ENCODE results near the gene SLC10A3. TPM values are rescaled to one million over a fixed set of nuclear protein-coding genes. Genes with fewer than 3 reads are reported as not detected.

SLC10A3 gene
- total RNA-seq, 1 donor from 2014 or later: 32.2 TPM

GRCh38 chrX:154465601-154466000 lies 24.8 kb downstream of the SLC10A3 start:
- no peak for DNase-seq (ENCODE audit: low spot score)

- no peak for DNase-seq (ENCODE audit: low spot score)
Measured at GRCh38 chrX:154464806-154465365, 25.5 kb downstream of the SLC10A3 start.

- no peak for DNase-seq (ENCODE audit: low spot score)
Measured at GRCh38 chrX:154463611-154464220, 26.7 kb downstream of the SLC10A3 start.

- DNase-seq (ENCODE audit: low spot score): no peak
Measured at GRCh38 chrX:154462396-154462795, 28.0 kb downstream of the SLC10A3 start.

- no peak for DNase-seq (ENCODE audit: low spot score)
Measured at GRCh38 chrX:154460326-154460725, 30.1 kb downstream of the SLC10A3 start.

- DNase-seq (ENCODE audit: low spot score): no peak
Measured at GRCh38 chrX:154459832-154460231, 30.6 kb downstream of the SLC10A3 start.

- DNase-seq (ENCODE audit: low spot score): no peak
Measured at GRCh38 chrX:154458954-154459778, 31.3 kb downstream of the SLC10A3 start.

- DNase-seq (ENCODE audit: low spot score): no peak
Measured at GRCh38 chrX:154458116-154458953, 32.1 kb downstream of the SLC10A3 start, which contains the start of gene PLXNA3. Gene PLXNA3, plus strand, starts transcription at chrX:154458281. Its CDS starts 1,903 bp downstream, at chrX:154460184.

GRCh38 chrX:154457491-154458115 lies 32.8 kb downstream of the SLC10A3 start:
- no peak for DNase-seq (ENCODE audit: low spot score)

GRCh38 chrX:154452823-154453222 lies 37.6 kb downstream of the SLC10A3 start:
- no peak for DNase-seq (ENCODE audit: low spot score)

- DNase-seq (ENCODE audit: low spot score): no peak
Measured at GRCh38 chrX:154450312-154450711, 40.1 kb downstream of the SLC10A3 start.

GRCh38 chrX:154449618-154450017 lies 40.8 kb downstream of the SLC10A3 start:
- no peak for DNase-seq (ENCODE audit: low spot score)

GRCh38 chrX:154448484-154448883 lies 41.9 kb downstream of the SLC10A3 start:
- no peak for DNase-seq (ENCODE audit: low spot score)

GRCh38 chrX:154446430-154446829 lies 44.0 kb downstream of the SLC10A3 start:
- DNase-seq (ENCODE audit: low spot score): no peak

- no peak for DNase-seq (ENCODE audit: low spot score)
Measured at GRCh38 chrX:154445776-154446175, 44.7 kb downstream of the SLC10A3 start.

- DNase-seq (ENCODE audit: low spot score): no peak
Measured at GRCh38 chrX:154444755-154445246, 45.6 kb downstream of the SLC10A3 start.

GRCh38 chrX:154443992-154444754 lies 46.3 kb downstream of the SLC10A3 start, which contains the start of gene FAM50A:
Gene FAM50A, plus strand, starts transcription at chrX:154444141. Its CDS starts 95 bp downstream, at chrX:154444236.
- DNase-seq (ENCODE audit: low spot score): peak; percentile 75

- DNase-seq (ENCODE audit: low spot score): no peak
Measured at GRCh38 chrX:154443479-154443910, 46.9 kb downstream of the SLC10A3 start.

- DNase-seq (ENCODE audit: low spot score): peak; percentile 43
Measured at GRCh38 chrX:154441984-154442707, 48.3 kb downstream of the SLC10A3 start.

GRCh38 chrX:154441564-154441963 lies 48.9 kb downstream of the SLC10A3 start:
- no peak for DNase-seq (ENCODE audit: low spot score)
